Kidney glomerular epithelial cell (primary cell): Measurements from ENCODE around the gene ADGRG7.
"Not testable (repeated sequence)": the region's sequence is repeated elsewhere in the genome, so short reads cannot be mapped to it uniquely, and the experiment has no call there.

ENCODE experiments used
- DNase-seq: peaks from one replicate; lab custom pipeline; 2025; lab: John Stamatoyannopoulos, UW

ADGRG7 gene

DNA sequence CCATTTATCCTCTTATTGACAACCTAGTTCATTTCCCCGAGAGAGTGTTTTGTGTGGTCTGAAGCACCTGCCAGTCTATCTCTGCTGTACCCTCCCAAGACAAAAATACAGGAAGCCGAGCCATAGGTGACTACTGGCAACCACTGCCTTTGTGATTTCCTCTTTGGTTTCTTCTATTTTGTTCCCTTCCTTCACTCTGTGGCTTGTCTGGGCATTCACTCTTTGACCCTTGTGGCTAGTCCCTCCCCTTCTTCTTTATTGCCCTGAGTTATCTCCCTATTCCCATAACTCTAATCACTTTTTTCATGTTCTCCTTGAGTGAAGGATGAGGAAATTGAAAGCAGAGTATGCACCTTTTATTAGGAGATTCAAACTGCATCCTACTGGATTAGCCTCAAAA, at the start of gene ADGRG7:
Gene ADGRG7, plus strand, starts transcription at position 297 of the 400 bp plus-strand sequence. CDS start 256 bp downstream, outside the sequence.
- DNase-seq: no peak

DNA sequence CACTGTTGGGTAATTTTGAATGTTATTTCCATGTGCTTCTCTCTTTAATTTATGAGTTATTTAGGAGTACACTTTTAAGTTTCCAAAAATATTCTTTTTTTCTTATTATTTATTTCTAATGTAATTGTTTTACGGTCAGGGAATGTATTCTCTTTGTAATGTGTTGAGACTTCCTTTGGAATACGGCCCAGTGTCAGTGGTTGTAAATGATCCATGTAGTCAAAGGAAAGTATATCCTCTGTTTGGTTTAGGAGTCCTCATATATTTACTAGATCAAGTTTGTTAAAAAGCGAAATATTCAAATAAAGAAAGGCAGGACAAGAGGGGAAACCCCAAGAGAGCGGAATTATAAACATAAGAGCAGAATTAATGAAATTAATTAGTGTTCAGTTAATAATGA, 49.0 kb upstream of the ADGRG7 start:
- DNase-seq: no peak

DNA sequence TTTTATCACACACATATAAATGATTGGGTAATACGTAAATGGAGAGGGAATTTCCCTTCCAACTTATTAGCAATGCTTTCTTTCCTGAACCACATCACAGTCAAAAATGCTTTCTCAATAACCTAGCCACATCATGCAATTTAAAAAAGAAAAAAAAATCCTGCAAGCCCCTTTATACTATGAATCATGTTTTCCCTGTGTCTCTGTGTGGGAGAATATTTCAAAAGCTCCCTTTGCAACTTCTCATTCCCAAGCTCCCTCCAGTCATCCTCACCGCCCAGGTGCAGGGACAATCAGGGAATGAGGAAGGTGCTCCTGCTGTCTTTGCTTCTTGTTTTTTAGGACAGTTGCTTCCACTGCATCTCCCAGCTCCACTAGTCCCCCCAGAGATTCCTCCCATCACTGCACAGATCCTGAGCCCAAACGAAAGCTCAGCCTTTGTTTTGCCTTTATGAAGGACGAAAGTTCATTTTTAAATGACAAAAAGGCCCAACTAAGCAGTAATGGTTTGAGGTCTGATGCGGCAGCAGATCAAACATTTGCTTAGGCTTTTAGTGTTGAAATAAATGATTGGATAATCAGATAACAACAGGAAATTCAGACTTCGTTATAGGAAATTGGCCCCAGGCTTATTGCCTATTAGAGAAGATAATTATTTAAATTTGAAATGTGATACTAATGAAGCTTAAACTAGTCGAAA, 47.8 kb upstream of the ADGRG7 start:
- no peak for DNase-seq

DNA sequence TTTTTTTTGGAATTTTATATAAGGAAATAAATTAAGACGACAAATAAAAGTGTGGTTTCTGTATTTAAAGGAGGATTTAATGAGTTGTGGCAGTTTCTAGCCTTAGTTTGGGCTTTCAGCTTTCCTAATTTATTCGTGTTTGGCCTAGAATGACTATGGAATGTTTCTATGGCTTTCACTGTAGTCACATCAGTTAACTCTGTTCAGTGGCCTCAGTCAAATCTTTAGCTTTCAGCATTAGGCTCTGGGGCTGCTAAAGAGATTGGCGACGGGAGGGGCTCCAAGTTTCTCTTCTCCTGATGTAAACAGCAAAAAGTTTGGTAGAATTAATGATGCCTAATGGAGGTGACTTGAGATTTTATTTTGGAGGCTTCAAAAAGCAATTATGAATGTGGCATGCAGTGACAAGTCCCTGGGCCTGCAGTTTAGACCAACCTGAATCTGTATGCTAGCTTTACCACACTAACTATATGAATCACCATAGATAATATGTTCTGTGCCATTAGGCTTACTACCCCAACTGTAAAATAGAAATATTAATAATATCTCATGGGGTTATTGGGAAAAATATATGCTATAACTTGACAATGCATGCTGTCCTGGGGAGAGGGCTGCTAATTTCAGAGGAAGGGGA, 47.1 kb upstream of the ADGRG7 start:
- no peak for DNase-seq

- DNase-seq: no peak
These were observed 46.2 kb upstream of the ADGRG7 start for GRCh38 chr3:100563228-100563627.

GRCh38 chr3:100563652-100564211, 45.7 kb upstream of the ADGRG7 start:
- no peak for DNase-seq

GRCh38 chr3:100570811-100571210, 38.6 kb upstream of the ADGRG7 start:
- no peak for DNase-seq

GRCh38 chr3:100574536-100574935, 34.9 kb upstream of the ADGRG7 start:
- no peak for DNase-seq

DNA sequence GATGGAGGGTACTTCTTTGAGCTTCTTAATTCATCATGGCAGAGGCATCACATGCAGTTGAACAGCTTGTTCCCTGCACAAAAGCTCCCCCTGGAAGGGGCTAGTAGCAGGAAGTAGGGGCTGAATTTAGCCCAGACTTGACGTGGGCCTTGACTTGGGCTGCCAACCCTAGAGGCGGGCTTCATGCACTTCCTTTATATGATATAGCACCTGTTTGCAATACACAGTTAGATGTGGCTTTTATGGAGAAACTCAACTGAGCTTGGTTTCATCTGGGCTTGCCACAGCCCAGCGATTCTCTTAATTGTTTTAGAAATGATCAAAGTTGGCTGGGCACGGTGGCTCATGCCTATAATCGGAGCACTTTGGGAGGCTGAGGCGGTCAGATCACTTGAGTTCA, 33.7 kb upstream of the ADGRG7 start:
- no peak for DNase-seq

DNA sequence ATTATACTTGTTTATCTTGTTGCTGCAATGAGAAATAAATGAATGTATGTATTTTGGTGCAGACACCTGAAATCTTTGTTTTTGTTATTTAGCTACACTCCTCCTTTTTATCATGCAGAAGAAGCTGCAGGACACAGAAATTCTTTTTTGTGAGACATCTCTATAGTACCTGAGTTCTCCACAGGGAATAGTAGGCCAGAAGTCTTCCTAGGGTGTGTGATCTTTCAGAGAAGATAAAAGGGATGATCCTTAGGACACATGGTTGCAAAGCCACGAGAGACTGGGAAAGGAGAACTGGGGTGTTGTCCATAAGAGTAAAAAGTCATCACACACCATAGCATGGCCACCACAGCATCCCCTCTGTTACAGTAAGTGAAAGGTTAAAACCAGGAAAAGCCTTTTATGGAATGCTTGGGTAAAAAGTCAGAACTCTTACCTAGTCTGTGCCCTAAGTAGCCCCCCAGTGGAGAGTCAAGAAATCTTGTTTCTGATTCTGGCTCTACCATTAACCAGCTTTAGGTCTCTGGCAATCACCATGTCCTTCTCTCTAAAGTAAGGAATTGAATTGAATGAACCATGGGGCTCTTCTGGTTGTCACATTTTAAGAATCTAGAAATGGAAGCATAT, 31.9 kb upstream of the ADGRG7 start:
- no peak for DNase-seq

- DNase-seq: no peak
These were observed 30.8 kb upstream of the ADGRG7 start for GRCh38 chr3:100578646-100579045.

GRCh38 chr3:100580147-100580546, 29.3 kb upstream of the ADGRG7 start:
- DNase-seq: no peak

GRCh38 chr3:100581650-100582049, 27.8 kb upstream of the ADGRG7 start:
- DNase-seq: no peak

GRCh38 chr3:100582157-100582556, 27.2 kb upstream of the ADGRG7 start:
- not testable (repeated sequence) for DNase-seq

DNA sequence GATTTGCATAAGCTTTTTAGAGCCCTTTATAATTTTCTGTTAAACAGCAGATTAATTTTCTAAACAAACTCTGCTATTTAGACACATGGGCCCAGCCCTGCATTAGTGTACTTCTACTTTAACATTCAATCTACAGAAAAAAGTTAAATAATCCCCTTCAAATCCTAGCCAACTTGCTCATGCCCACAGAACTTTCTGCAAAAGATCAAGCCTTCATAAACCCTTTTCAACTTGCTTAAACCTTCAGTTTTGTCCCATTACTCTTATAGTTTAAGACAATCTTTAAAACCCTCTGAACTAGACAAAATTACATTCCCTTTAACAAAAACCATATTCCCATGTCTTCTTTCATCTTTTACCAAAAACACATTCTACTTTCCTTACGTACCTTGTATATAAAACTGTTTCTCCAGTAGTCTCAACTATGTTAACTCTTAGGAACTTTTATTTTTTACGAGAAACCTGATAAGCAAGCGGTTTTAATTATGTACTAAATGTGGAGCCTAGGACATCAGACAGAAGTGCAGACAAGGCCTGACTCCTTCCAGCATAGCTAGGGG, 25.2 kb upstream of the ADGRG7 start:
- no peak for DNase-seq

- no peak for DNase-seq
These were observed 22.6 kb upstream of the ADGRG7 start for GRCh38 chr3:100586832-100587231.

GRCh38 chr3:100588251-100588650, 21.1 kb upstream of the ADGRG7 start:
- no peak for DNase-seq

DNA sequence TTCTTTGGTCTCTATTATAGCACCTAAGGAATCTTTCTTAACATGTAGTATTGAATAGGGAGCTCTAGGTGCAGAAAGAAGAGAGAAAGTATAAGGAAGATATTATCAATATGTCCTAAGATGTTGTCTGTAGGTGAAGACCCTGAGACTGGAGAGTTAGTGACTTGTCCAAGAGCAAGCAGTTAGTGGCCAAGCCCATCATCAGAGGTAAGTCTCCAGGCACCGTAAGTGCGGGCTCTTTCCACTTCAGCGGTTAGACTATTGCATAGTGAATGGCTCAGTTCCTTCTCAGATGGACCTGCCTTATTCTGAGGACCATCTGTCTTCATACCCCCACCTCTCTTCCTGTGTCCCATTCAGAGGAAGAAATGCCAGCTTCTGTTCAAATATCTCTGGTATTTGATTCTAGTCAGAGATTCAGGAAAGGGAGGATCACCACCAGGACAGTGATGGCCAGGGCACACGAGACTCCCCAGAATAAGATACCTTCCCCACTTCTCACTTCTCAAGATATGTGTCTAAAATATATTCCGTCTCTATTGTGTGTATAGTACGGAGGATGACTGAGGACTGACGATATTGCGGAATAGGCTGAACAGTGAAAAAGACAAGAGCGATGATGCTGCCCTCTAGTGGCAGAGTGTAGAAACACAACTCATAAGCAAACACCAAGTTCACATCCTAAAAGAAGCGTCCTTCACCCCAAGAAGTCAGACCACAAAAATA, 19.1 kb upstream of the ADGRG7 start:
- peak; percentile 54 for DNase-seq

DNA sequence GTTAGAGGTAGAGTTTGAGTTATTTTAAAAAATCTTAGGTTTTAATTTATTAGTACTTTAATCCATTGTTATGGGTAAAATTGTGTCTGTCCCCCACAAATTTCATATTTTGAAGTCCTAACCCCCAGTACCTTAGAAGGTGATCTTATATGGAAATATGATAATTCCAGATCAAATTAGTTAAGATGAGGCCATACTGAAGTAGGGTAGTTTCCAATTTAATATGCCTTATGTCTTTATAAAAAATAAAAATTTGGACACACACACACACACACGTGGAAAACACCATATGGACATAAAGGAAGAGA, 18.6 kb upstream of the ADGRG7 start:
- no peak for DNase-seq

DNA sequence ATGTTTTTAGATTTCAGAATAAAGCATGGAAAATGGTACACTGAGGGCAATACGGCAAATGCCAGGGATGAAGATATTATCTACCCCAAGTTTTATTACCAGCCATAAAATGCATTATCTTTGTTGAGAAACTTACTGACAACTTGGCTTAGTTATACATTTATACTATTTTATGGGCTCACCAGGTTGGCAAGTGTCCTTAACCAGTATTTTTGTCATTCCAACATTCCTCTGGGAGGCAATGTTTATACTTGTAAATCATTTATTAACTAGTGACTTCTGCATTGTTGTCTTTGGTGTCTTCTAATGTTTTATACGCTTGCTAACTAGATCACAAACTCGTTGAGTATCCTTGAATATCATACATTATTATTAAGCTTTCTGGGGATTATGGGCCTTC, 18.0 kb upstream of the ADGRG7 start:
- DNase-seq: peak; percentile 29

GRCh38 chr3:100600181-100601042, 9.0 kb upstream of the ADGRG7 start:
- no peak for DNase-seq
